Smooth muscle cell (in vitro differentiated cells): ENCODE measurements around the gene ING2. TPM values are rescaled to one million over a fixed set of nuclear protein-coding genes. Genes with fewer than 3 reads are reported as not detected.
A peak's percentile ranks its signal among the peaks of the same experiment; 100 is the strongest.

Experiments used
- DNase-seq: peaks from one replicate; lab custom pipeline; 2025; ENCODE audit not compliant: unreplicated experiment; lab: John Stamatoyannopoulos, UW
- H2AFZ ChIP-seq: fragments of 200-600 bp; sonication (generic); 2 replicates; pipeline ENCODE4 v1.6.0; 2016; ENCODE audit warnings: antibody characterized with exemption, low read depth, mild to moderate bottlenecking
- H3F3A ChIP-seq: fragments of 200-600 bp; sonication (generic); 2 replicates; pipeline ENCODE4 v1.6.0; 2017; ENCODE audit warnings: antibody characterized with exemption, low read depth
- H3K27ac ChIP-seq: fragments of 200-600 bp; sonication (generic); 2 replicates; pipeline ENCODE4 v1.5.1; 2016; ENCODE audit warnings: low read depth, mild to moderate bottlenecking
- H3K27me3 ChIP-seq: fragments of 200-600 bp; sonication (generic); 2 replicates; pipeline ENCODE4 v1.6.1; 2016; ENCODE audit warnings: low read depth, mild to moderate bottlenecking
- H3K36me3 ChIP-seq: fragments of 200-600 bp; sonication (generic); 2 replicates; pipeline ENCODE4 v1.5.1; 2016; ENCODE audit warnings: low read depth
- H3K4me1 ChIP-seq: fragments of 200-600 bp; sonication (generic); 2 replicates; pipeline ENCODE4 v1.5.1; 2016; ENCODE audit warnings: low read depth
- H3K4me2 ChIP-seq: fragments of 200-600 bp; sonication (generic); 2 replicates; pipeline ENCODE4 v1.6.0; 2016; ENCODE audit warnings: mild to moderate bottlenecking
- H3K4me3 ChIP-seq: fragments of 200-600 bp; sonication (generic); 2 replicates; pipeline ENCODE4 v1.5.1; 2016; ENCODE audit warnings: mild to moderate bottlenecking
- H3K79me2 ChIP-seq: fragments of 200-600 bp; sonication (generic); 2 replicates; pipeline ENCODE4 v1.6.0; 2016; ENCODE audit warnings: low read depth, mild to moderate bottlenecking
- H3K9ac ChIP-seq: fragments of 200-600 bp; sonication (generic); 2 replicates; pipeline ENCODE4 v1.6.0; 2016; ENCODE audit warnings: low read depth
- H3K9me3 ChIP-seq: fragments of 200-600 bp; sonication (generic); replicated peaks from 2 replicates; pipeline ENCODE4 v1.5.1; 2016; ENCODE audit warnings: low read depth
- H4K20me1 ChIP-seq: fragments of 200-600 bp; sonication (generic); 2 replicates; pipeline ENCODE4 v1.6.0; 2016; ENCODE audit warnings: low read depth
- CTCF ChIP-seq: fragments of 200-600 bp; sonication (generic); IDR thresholded peaks from 2 replicates; pipeline ENCODE4 v1.5.1; 2017; ENCODE audit warnings: borderline replicate concordance, mild to moderate bottlenecking, antibody characterized with exemption; ENCODE audit not compliant: insufficient read depth, poor library complexity, severe bottlenecking
- WGBS: methylation state at CpG from one replicate; pipeline ENCODE4 v1.1.7; 2016; ENCODE audit warnings: low lambda C conversion rate; 5-methylcytosine and 5-hydroxymethylcytosine counted together
- polyA plus RNA-seq: library from polyadenylated mRNA; unstranded; fragments of >200 nt; fragmentation: Nextera tagmentation; extraction: Ambion mirVana; gene quantifications from 2 replicates; pipeline ENCODE4 v1.2.1, GENCODE V29; 2016
- total RNA-seq: library from RNA; depleted of rRNA; stranded (reverse); fragments of >200 nt; gene quantifications from 2 replicates; pipeline ENCODE4 v1.2.3, GENCODE V29; 2014

The ING2 gene
- total and polyA plus RNA-seq, 2 experiments from 2014 or later, result 16.3 to 30.1 TPM

- Histone ChIP-seq H3K27me3 (no peaks in the 10 kb centered on the region), H3K79me2 (no peaks in the 10 kb centered on the region), H3K36me3 (no peaks in the 10 kb centered on the region), H3K4me1 (no peaks in the 10 kb centered on the region), H4K20me1 (no peaks in the 10 kb centered on the region), H3K9ac (no peak overlapping the region), H3K4me3 (no peak overlapping the region), H3K27ac (no peak overlapping the region), H3K4me2 (no peak overlapping the region), H3K9me3 (no peaks in the 10 kb centered on the region), H2AFZ (no peak overlapping the region), H3F3A (no peaks in the 10 kb centered on the region)
- no peak for DNase-seq
- TF ChIP-seq CTCF, result no peak
- WGBS, result 82% methylated on average over 3 of the region's 3 CpGs
These were observed 9.7 kb upstream of the ING2 start for GRCh38 chr4:183495184-183495583.

- no peaks in the 10 kb centered on the region for H3K36me3 ChIP-seq
- DNase-seq, result no peak
- H3K79me2 ChIP-seq, result peaks cover 14% of the 10 kb centered on the region
- WGBS, result 90% methylated on average over 2 of the region's 2 CpGs
- no peaks in the 10 kb centered on the region for H4K20me1 ChIP-seq
- H3K4me3 ChIP-seq, result no peak overlapping the region
- no peaks in the 10 kb centered on the region for H3K27me3 ChIP-seq
- H3K9ac ChIP-seq, result no peak overlapping the region
- no peaks in the 10 kb centered on the region for H3K9me3 ChIP-seq
- peaks cover 10% of the 10 kb centered on the region for H3K4me1 ChIP-seq
- no peaks in the 10 kb centered on the region for H3F3A ChIP-seq
- no peak overlapping the region for H3K27ac ChIP-seq
- TF ChIP-seq CTCF, result no peak
- no peak overlapping the region for H2AFZ ChIP-seq
- no peak overlapping the region for H3K4me2 ChIP-seq
These were observed 5.5 kb upstream of the ING2 start for GRCh38 chr4:183499389-183499788.

GRCh38 chr4:183499801-183500200, 5.1 kb upstream of the ING2 start:
- DNase-seq, result no peak
- WGBS, result 97% methylated on average over 5 of the region's 5 CpGs
- TF ChIP-seq CTCF, result no peak
- no peak overlapping the region for H2AFZ ChIP-seq
- no peak overlapping the region for H3K4me3 ChIP-seq
- H3K4me1 ChIP-seq, result peaks cover 10% of the 10 kb centered on the region
- H3K36me3 ChIP-seq, result no peaks in the 10 kb centered on the region
- H3F3A ChIP-seq, result no peaks in the 10 kb centered on the region
- peaks cover 14% of the 10 kb centered on the region for H3K79me2 ChIP-seq
- H3K27ac ChIP-seq, result no peak overlapping the region
- no peaks in the 10 kb centered on the region for H4K20me1 ChIP-seq
- no peaks in the 10 kb centered on the region for H3K27me3 ChIP-seq
- no peaks in the 10 kb centered on the region for H3K9me3 ChIP-seq
- no peak overlapping the region for H3K9ac ChIP-seq
- H3K4me2 ChIP-seq, result no peak overlapping the region

GRCh38 chr4:183503497-183504063, 1.3 kb upstream of the ING2 start:
- Histone ChIP-seq H3K79me2 (peaks cover 36% of the 10 kb centered on the region), H3K9ac (peak overlapping the region; percentile 90), H3K36me3 (no peaks in the 10 kb centered on the region), H2AFZ (peak overlapping the region; percentile 75), H3K27ac (peak overlapping the region; percentile 97), H3K27me3 (no peaks in the 10 kb centered on the region), H4K20me1 (peaks cover 22% of the 10 kb centered on the region), H3K4me3 (peak overlapping the region; percentile 89), H3F3A (peaks cover 4% of the 10 kb centered on the region), H3K4me1 (peaks cover 16% of the 10 kb centered on the region), H3K4me2 (peak overlapping the region; percentile 99), H3K9me3 (no peaks in the 10 kb centered on the region)
- 3% methylated on average over 15 of the region's 15 CpGs for WGBS
- DNase-seq, result no peak
- TF ChIP-seq CTCF, result no peak
